ENCODE data around the gene UCK2.

- TF ChIP-seq EZH2 (IDR thresholded peaks at IDR 0.05; ENCODE audit: insufficient read depth, low read length) (no peak), CTCF (IDR thresholded peaks at IDR 0.05; ENCODE audit: insufficient read depth, low read depth, low read length) (no peak)
Observed at GRCh38 chr1:165843304-165843703, 15.9 kb downstream of the UCK2 start.
